Ectodermal cell (in vitro differentiated cells): ENCODE measurements around the gene SMIM28.

ENCODE experiments used
- H3K27ac ChIP-seq: 2 replicates; pipeline ENCODE4 v1.7.0; 2013; ENCODE audit warnings: mild to moderate bottlenecking, low read depth, low read length; ENCODE audit not compliant: insufficient read depth, poor library complexity, severe bottlenecking
- H3K27me3 ChIP-seq: 2 replicates; pipeline ENCODE4 v1.7.0; 2013; ENCODE audit warnings: mild to moderate bottlenecking, low read length; ENCODE audit not compliant: insufficient read depth, control insufficient read depth, poor library complexity, severe bottlenecking
- H3K36me3 ChIP-seq: one replicate; pipeline ENCODE4 v1.7.0; 2013; ENCODE audit warnings: low read length; ENCODE audit not compliant: control insufficient read depth, insufficient read depth
- H3K4me1 ChIP-seq: one replicate; pipeline ENCODE4 v1.7.0; 2013; ENCODE audit warnings: low read length; ENCODE audit not compliant: control insufficient read depth, insufficient read depth
- H3K4me3 ChIP-seq: 2 replicates; pipeline ENCODE4 v1.7.0; 2013; ENCODE audit warnings: low read depth, low read length, control low read depth; ENCODE audit not compliant: insufficient read depth
- H3K9me3 ChIP-seq: 2 replicates; pipeline ENCODE4 v1.7.0; 2013; ENCODE audit warnings: mild to moderate bottlenecking, low read length, moderate library complexity; ENCODE audit not compliant: control insufficient read depth
- WGBS, 2 experiments: methylation state at CpG; one replicate each; pipeline ENCODE4 v1.1.7; 2013; ENCODE audit warnings: missing lambda C conversion rate in 2 of 2; 5-methylcytosine and 5-hydroxymethylcytosine counted together

The SMIM28 gene

DNA sequence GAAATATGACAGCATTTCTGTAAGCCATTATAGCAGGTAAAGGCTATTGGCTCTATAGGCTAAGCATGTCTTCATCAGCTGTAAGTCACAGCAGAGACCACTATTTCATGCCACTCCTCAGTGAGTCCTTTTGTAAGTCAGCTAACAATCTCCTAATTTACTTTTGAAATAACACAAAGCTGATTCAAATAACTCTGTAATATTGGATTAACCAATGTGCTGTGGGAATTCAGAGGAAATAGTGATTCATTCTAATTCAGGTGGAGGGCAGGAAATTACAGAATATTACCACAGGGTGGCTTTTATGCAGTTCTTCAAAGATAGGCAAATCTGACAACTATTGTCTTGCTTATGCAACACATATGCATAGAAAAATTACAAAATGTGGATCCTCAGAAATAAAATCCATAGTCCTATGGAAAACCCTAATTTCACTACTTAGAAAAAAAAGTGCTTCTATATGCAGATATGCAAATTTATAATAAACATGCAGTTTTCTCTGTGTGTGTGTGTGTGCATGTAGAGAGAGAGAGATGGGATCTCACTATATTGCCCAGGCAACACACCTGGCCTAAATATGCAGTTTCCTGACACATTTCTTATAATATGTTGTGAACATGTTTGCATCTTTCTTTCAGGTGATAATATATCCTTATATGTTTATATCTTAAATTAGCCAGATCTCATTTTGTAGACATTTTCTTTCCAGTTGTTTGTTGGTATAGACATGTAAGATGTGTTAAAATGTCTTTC is 4.8 kb upstream of the SMIM28 start:
- no peaks in the 10 kb centered on the region for H3K27me3 ChIP-seq
- H3K36me3 ChIP-seq = no peaks in the 10 kb centered on the region
- no peak overlapping the region for H3K4me3 ChIP-seq
- H3K4me1 ChIP-seq = no peaks in the 10 kb centered on the region
- H3K9me3 ChIP-seq = no peaks in the 10 kb centered on the region
- H3K27ac ChIP-seq = no peak overlapping the region

DNA sequence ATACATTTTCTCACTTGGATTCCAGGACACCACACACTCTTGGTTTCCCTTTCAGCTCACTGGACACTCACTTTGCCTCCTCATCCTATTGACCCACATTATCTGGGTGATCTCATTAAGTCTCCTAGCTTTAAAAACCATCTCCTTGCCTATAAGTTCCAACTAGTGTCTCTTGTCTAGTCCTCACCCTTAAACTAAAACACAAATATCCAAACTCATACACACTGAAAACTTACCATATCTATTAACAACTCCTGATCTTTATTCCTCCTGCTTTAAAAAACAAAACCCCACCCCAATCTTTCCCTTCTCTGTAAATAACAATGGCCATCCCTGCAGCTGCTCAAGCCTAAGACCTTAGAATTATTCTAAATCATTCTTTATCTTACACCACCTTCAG is 3.5 kb upstream of the SMIM28 start:
- no peaks in the 10 kb centered on the region for H3K9me3 ChIP-seq
- no peaks in the 10 kb centered on the region for H3K27me3 ChIP-seq
- H3K36me3 ChIP-seq = no peaks in the 10 kb centered on the region
- H3K4me3 ChIP-seq = no peak overlapping the region
- H3K27ac ChIP-seq = no peak overlapping the region
- no peaks in the 10 kb centered on the region for H3K4me1 ChIP-seq

DNA sequence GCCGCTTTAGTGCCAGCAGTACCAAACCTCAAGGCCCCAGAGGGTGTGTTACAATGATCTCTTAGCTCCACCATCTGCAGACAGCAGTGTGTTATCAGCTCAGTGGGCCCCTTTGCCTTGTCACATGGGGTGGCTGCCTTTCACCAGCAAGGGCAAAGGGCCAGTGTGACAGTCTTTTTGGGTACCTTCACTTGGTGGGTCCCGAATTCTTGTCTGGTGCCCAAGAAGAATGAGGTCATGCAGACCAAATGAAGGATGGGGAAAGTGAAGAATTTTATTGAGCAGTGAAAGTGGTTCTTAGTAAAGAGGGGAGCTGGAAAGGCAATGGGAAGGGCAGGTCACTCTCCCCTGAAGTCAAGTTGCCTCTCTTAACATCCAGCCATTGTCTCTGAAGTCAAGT is 2.9 kb upstream of the SMIM28 start:
- Histone ChIP-seq H3K36me3 (no peaks in the 10 kb centered on the region), H3K4me1 (no peaks in the 10 kb centered on the region), H3K27ac (no peak overlapping the region), H3K9me3 (no peaks in the 10 kb centered on the region), H3K27me3 (no peaks in the 10 kb centered on the region), H3K4me3 (no peak overlapping the region)
- WGBS, 2 experiments = 92 to 95% methylated on average over 2 of the region's 2 CpGs

DNA sequence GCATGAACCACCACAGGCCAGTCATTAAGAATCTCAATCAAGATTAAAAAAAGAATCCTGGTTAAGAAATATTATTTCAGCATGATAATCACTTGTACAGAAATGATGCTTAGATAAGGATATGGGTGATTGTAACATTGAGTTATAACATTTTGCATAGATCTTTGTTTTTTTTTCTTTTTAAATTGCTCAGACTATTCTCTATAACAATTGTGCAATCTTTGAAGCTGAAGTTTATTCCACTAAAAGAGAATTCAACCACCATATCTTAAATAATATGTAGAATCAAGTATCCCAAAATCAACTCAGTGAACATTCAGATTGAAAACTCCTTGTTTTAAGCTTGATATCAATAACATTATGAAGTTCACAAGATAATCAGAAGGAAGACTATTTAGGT is 663 bp upstream of the SMIM28 start:
- H3K9me3 ChIP-seq = no peaks in the 10 kb centered on the region
- H3K36me3 ChIP-seq = no peaks in the 10 kb centered on the region

DNA sequence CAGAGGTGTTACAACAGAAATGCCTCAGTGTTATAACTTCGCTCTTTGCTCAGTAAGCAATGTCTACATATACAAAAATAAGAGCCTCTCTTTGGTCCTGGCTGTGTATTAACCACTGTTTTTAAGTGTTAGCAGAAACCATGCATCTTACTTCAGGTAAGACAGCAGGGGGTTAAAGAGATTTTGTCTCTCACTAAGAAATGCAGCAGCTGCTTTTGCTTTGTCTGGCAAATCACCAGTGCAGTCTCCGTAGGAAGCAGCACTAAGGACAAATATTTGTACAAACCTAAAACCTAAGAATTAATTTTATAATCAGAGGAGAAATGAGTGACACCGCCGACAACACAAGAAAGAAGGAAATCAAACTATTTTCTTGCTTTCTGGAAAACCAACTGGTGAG is 758 bp downstream of the SMIM28 start:
- H3K27ac ChIP-seq = no peak overlapping the region
- no peaks in the 10 kb centered on the region for H3K27me3 ChIP-seq
- no peaks in the 10 kb centered on the region for H3K9me3 ChIP-seq
- 64 to 79% methylated on average over 2 to 4 of the region's 4 CpGs for WGBS, 2 experiments
- no peaks in the 10 kb centered on the region for H3K36me3 ChIP-seq
- no peak overlapping the region for H3K4me3 ChIP-seq
- H3K4me1 ChIP-seq = no peaks in the 10 kb centered on the region

More for the DNA sequence above, 663 bp upstream of the SMIM28 start:
- H3K27ac ChIP-seq = no peak overlapping the region
- no peaks in the 10 kb centered on the region for H3K27me3 ChIP-seq
- no peak overlapping the region for H3K4me3 ChIP-seq
- no peaks in the 10 kb centered on the region for H3K4me1 ChIP-seq

DNA sequence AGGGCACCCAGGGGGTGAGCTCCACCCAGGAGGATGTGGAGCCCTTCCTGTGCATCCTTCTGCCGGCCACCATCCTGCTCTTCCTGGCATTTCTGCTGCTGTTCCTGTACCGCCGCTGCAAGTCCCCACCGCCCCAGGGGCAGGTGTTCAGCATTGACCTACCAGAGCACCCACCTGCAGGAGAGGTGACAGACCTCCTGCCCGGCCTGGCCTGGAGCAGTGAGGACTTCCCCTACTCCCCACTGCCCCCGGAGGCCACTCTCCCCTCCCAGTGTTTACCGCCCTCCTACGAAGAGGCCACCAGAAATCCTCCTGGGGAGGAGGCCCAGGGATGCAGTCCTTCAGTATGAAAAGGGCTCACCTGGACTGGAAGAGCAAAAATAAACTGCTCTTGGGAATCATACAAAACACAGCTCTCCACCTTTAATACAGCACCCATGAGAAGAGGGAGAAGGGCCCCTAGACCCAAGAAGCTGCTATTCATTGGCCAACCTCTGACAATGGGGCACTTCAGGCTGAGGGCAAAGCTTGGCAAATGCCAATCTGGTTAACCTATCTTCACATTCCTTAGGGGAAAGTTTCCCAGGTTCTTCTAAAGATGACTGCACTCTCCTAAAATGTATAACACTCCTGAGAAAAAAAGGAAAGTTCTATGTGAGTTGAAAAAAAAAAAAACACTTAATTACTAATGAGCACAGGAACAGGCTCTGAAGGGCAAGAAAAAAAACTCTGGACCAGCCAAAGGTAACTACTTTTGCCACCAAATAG is 5.0 kb downstream of the SMIM28 start:
- WGBS, 2 experiments = 81 to 84% methylated on average over 8 of the region's 8 CpGs
- no peaks in the 10 kb centered on the region for H3K9me3 ChIP-seq
- no peak overlapping the region for H3K27ac ChIP-seq
- no peak overlapping the region for H3K4me3 ChIP-seq
- no peaks in the 10 kb centered on the region for H3K27me3 ChIP-seq
- no peaks in the 10 kb centered on the region for H3K36me3 ChIP-seq
- no peaks in the 10 kb centered on the region for H3K4me1 ChIP-seq

DNA sequence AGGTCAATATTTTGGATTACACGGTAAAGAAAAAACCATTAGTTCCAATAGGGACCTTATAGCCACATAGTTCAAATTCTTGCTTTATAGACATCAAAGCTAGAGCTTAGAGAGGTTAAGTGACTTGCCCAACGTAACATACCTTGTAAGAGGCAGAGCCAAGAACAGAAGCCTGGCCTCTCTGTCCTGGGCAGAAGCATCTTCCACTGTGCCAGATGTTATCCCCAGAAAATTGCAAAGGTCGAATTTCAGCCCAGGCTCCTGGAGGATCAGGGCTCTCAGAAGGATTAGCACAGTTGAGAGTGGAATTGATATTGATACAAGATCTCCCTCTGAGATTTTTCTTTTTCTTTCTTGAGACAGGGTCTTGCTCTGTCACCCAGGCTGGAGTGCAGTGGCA is 6.1 kb downstream of the SMIM28 start:
- Histone ChIP-seq H3K4me3 (no peak overlapping the region), H3K9me3 (no peaks in the 10 kb centered on the region), H3K27ac (no peak overlapping the region), H3K27me3 (no peaks in the 10 kb centered on the region), H3K36me3 (no peaks in the 10 kb centered on the region), H3K4me1 (no peaks in the 10 kb centered on the region)
- 85 to 90% methylated on average over 3 of the region's 3 CpGs for WGBS, 2 experiments

DNA sequence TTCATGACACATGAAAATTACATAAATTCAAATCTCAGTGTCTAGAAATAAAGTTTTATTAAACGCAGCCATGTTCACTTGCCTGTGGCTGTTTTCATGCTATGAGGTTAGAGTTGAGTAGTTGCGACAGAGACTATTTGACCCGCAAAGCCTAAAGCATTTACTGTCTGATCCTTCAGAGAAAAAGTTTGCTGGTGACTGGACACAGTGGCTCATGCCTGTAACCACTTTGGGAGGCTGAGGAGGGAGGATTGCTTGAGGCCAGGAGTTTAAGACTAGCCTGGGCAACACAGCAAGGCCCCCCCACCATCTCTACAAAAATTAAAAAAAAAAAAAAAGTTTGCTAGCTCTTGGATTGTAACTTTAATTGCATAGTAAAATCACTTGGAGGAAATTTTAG is 9.2 kb downstream of the SMIM28 start:
- no peaks in the 10 kb centered on the region for H3K27me3 ChIP-seq
- no peaks in the 10 kb centered on the region for H3K9me3 ChIP-seq
- no peaks in the 10 kb centered on the region for H3K4me1 ChIP-seq
- whole genome bisulfite sequencing, 2 experiments = 93 to 98% methylated on average over 3 of the region's 3 CpGs
- H3K36me3 ChIP-seq = no peaks in the 10 kb centered on the region
- H3K4me3 ChIP-seq = no peak overlapping the region
- no peak overlapping the region for H3K27ac ChIP-seq

DNA sequence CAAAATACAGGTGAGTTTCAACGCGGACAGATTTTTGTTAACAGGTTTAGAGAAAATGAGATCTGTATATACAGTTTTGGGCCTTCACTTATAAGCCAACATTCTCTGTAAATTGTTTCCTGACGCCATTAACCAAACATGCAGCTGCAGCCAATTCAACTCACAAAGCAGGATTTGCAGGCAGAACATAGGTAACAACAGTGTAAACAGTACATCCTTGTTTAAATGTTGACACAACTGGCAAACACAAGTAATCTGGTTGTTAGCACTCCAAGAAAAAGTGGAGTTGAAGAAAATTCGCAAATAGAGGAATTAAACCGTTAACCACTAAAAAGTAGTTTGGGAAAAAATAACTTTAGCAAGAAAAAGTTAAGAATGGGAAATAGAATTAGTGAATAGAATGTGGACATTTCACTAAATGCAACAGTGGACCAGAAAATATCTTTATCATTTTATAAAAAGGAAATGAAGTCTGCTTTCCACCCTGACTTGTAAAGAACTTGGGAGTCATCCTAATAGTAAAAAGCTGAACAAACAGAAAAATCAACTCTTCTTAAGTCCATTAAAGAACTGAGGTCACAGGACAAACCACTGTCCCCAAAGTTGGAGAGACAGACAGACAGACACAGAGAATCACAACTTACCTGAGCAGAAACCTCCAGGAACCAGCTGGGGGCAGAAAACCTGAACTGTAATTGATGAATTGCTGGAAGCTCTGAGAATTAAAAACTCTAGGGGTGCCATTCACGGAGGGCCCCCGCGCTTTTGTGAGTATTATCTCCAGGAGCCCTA is 10.1 kb downstream of the SMIM28 start:
- 92 to 95% methylated on average over 8 of the region's 8 CpGs for WGBS, 2 experiments
- Histone ChIP-seq H3K27ac (no peak overlapping the region), H3K4me3 (no peak overlapping the region), H3K36me3 (no peaks in the 10 kb centered on the region), H3K27me3 (no peaks in the 10 kb centered on the region), H3K9me3 (no peaks in the 10 kb centered on the region), H3K4me1 (no peaks in the 10 kb centered on the region)

DNA sequence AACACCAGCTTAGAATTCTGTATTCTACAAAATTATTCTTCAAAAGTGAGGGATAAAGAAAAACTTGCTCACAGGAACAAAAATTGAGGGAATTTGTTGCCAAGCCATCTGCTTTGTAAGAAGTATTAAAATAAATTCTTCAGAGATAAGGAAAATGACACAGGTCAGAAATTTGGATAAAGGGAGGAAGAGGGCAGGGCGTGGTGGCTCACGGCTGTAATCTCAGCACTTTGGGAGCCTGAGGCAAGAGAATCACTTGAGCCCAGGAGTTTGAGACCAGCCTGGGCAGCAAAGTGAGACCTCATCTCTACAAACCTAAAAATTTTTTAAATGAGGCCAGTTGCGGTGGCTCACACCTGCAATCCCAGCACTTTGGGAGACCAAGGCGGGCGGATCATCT is 11.8 kb downstream of the SMIM28 start:
- Histone ChIP-seq H3K4me3 (no peak overlapping the region), H3K9me3 (no peaks in the 10 kb centered on the region), H3K36me3 (no peaks in the 10 kb centered on the region), H3K27ac (no peak overlapping the region), H3K27me3 (no peaks in the 10 kb centered on the region), H3K4me1 (no peaks in the 10 kb centered on the region)
- WGBS, 2 experiments = 94 to 96% methylated on average over 5 of the region's 5 CpGs
